Measurements from ENCODE around the gene CAMTA1.
A peak's percentile ranks its signal among the peaks of the same experiment; 100 is the strongest.

The CAMTA1 gene

DNA sequence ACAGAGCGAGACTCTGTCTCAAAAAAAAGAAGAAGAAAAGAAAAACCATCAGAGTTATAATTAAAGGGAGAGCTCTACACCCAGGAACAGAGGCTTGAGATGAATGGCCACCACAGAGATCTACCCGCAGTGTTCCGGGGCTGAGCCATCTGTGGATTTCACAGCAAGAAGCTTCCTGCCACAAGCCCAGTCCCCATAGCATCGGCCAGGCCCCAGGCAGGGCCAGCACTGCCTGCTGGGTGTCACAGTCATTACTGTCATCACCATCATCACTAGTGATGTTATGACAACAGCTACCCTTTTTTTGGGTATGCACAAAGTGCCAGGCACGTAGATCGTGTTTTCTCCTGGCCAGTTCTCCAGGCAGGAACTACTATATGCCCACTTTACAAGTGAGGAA is 874.3 kb downstream of the CAMTA1 start:
- no peak for DNase-seq (ENCODE audit: low spot score)

GRCh38 chr1:7663451-7664146 is 878.3 kb downstream of the CAMTA1 start:
- no peak for DNase-seq (ENCODE audit: low spot score)

- no peak for DNase-seq (ENCODE audit: low spot score)
Measured at GRCh38 chr1:7664147-7664892, 879.1 kb downstream of the CAMTA1 start.

DNA sequence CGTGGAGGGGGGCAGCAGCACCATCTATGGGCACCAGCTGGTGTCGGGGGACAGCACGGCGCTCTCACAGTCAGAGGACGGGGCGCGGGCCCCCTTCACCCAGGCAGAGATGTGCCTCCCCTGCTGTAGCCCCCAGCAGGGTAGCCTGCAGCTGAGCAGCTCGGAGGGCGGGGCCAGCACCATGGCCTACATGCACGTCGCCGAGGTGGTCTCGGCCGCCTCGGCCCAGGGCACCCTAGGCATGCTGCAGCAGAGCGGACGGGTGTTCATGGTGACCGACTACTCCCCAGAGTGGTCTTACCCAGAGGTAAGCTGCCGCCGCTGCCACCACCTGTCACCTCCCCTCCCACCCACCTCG is 879.6 kb downstream of the CAMTA1 start:
- no peak for DNase-seq (ENCODE audit: low spot score)

- DNase-seq (ENCODE audit: low spot score) = no peak
Measured at GRCh38 chr1:7666249-7666648, 881.0 kb downstream of the CAMTA1 start.

DNA sequence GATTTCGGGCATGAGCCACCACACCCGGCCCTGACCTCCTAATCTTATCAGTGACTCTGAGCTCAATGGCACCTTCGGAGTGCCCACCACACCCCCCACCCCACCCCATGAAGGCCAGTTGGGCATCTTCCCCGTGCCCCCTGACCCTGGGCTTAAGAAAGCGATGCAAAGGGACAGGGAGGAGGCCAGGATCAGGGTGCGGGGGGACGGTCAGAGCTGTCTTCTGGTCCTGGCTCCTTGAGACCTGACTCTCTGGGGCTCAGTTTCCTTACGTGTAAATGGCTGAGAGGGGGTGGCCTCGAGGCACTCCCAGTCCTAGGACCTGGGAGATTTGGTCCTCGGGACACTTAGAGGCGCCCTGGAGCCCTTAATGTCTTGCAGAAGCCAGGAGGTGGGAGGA is 881.9 kb downstream of the CAMTA1 start:
- DNase-seq (ENCODE audit: low spot score) = no peak

- peak; percentile 80 for DNase-seq (ENCODE audit: low spot score)
Measured at GRCh38 chr1:7667625-7668218, 882.5 kb downstream of the CAMTA1 start.

- DNase-seq (ENCODE audit: low spot score) = peak; percentile 69
Measured at GRCh38 chr1:7669559-7670311, 884.5 kb downstream of the CAMTA1 start.

DNA sequence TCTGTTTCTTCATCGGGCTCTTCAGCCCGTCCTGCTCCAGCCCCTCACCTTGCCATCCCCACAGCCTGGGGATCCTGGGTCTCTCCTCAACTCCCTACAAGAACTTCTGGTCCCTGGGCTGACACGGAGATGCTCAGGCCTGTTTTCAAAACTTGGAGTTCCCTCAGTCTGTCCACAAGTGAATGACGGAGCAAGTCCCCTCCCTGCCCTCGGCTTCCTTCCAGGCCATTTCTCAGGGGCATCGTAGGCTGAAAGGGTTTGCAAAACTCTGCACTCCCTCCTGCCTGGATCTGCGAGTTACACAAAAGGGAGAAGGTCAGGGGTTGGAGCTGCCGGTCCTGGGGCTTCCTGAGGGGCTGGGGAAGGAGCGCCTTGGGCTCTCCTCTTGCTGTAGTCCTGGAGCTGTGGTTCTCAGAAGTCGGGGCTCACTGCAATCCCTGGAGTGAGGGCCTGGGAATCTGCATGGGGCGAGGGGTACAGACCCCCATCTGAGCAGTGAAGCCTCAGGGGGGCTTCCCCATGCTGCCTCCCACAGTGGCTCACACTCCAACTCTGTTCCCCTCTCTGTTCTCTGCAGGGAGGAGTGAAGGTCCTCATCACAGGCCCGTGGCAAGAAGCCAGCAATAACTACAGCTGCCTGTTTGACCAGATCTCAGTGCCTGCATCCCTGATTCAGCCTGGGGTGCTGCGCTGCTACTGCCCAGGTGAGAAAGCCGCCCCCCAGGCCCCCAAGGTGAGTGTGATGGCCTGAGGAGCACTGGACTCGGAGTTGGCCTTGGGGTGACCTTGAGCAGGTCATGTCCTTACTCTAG is 885.3 kb downstream of the CAMTA1 start:
- no peak for DNase-seq (ENCODE audit: low spot score)

DNA sequence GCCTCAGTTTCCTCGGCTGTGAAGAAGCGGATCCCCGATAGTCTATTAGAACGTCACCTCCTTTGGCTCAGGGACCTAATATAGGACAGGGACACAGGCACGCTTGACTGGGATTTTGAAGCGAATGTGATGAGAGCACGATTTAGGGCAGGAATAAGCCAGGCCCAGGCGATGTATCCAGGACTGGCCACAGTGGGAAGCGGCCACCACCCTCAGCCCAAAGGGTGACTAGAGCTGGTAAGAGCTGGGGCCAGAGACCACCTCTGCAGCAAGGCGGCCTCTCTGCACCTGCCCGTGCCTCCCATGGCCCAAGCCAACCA is 885.9 kb downstream of the CAMTA1 start:
- no peak for DNase-seq (ENCODE audit: low spot score)

GRCh38 chr1:7671676-7672075 is 886.4 kb downstream of the CAMTA1 start:
- DNase-seq (ENCODE audit: low spot score) = no peak

DNA sequence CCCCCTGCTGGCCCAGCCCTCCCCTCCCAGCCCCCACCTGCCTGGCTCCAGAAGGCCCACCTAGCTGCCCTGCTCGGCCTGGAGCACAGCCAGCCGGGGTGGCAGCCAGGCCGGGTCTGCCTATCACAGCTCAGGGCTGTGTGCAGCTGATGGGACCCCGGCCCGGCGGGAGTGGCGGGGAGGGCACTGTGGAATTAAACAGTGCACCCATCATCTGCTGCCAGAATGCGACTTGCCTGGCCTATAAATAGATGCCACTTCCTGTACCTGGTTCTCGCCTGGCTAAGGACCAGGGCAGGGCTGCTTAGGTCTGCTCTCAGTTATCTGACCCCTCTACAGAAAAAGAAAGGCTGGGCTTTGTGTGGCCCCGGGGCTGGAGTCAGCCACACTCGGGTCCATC is 887.6 kb downstream of the CAMTA1 start:
- no peak for DNase-seq (ENCODE audit: low spot score)

DNA sequence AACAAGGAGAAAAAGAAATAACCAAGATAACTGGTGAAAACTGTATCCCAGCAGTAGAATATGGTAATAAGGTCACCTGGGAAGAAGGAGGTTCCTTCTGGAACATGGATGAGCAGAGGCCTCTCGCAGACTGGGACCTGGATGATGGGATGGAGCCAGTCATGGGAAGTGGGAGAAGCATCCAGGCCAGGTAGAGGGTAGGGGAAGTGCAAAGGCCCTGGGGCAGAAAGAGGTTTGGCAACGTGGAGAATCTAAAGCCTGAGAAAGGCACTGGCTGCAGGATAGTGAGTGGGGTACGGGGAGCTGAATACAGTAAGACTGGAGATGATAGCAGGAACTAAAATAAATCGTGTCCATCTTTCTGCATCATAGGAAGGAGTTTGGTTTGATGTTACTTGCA is 889.7 kb downstream of the CAMTA1 start:
- no peak for DNase-seq (ENCODE audit: low spot score)

GRCh38 chr1:7675431-7676273 is 890.4 kb downstream of the CAMTA1 start:
- no peak for DNase-seq (ENCODE audit: low spot score)

DNA sequence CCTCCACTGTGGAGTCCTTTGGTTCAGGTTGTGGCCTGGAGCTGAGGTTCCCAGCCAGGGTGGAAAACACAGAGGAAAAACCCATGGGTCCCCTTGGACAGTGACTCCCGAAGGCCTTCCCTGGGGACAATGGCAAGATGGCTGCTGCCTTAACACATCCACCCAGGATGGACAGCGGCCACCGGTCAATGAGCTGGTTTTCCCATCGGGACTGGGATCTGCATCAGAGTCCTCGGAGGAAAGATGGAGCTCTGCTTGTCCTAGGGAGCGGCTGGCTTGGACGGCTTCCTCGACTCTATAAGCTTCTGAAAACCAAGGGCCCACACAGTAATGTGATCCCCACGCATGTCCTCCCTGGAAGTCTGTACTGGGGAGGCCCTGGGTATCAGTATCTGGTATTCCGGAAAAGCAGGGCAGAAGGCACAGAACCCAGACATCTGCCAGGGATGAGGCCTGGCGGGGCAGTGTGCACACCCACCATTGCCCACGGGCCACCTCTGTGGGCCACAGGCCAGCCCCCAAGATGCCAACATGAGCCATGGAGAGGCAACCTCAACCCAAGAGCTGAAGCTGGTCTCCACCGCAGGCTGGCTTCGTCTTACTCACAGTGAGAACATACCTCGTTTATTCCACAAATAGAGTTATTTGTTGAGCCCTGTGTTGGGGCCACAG is 891.2 kb downstream of the CAMTA1 start:
- DNase-seq (ENCODE audit: low spot score) = no peak

DNA sequence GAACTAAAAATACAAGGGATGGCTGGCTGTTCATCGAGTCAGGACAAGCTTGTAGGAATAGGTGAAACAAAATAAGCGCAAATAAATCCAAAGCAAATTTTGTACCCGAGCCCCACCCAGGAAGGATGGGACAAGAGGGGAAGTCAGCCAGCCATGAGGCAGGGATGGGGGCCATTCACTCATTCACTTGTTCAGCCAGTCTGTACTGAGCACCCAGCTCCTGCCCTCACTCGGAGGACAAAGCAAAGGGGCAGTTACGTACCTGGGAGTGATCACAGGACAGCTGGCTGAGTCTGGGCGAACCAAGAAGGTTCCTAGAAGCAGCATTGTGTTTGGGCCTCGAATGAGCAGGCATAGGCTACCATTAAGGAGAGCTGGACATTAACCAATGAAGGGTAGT is 891.9 kb downstream of the CAMTA1 start:
- no peak for DNase-seq (ENCODE audit: low spot score)

- no peak for DNase-seq (ENCODE audit: low spot score)
Measured at GRCh38 chr1:7677815-7678214, 892.6 kb downstream of the CAMTA1 start.

DNA sequence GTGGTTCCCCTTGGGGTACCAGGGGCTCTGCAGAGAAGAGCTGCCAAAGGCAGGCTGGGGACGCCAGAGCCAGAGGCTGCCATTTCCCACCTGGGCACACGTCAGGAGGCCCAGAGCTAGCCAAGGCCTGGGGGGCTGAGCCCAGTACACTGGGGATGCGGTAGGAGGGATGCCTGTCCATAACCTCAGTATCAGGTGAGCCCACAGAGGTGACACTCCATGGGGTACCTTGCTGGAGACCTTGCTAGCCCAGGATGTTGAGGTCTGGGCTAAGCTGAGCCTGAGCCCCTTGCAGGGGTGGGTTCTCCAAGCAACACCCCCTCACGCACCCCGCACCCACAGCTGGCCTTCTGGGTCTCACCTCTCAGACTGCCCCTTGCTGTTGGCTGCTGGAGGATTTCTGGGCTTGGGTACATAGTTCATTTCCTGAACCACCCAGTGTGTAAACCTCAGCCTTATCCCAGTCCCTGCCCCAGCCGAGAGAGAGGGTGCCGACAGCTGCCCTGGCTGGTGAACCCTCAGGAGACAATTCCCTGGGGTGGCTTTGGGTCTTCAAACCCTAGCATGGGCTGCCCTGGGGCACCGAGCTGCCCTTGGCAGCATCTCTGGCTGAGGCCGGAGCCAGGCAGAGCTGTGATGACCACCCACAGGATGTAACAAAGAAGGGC is 893.4 kb downstream of the CAMTA1 start:
- no peak for DNase-seq (ENCODE audit: low spot score)

- no peak for DNase-seq (ENCODE audit: low spot score)
Measured at GRCh38 chr1:7679159-7679872, 894.1 kb downstream of the CAMTA1 start.

All from HuH-7.5 (cell line).